Measurements from ENCODE around the gene GAPVD1. TPM values are rescaled to one million over a fixed set of nuclear protein-coding genes. Genes with fewer than 3 reads are reported as not detected.
A peak's percentile ranks its signal among the peaks of the same experiment; 100 is the strongest.
"Not testable (repeated sequence)": the region's sequence is repeated elsewhere in the genome, so short reads cannot be mapped to it uniquely, and the experiment has no call there.

Gene GAPVD1
- total and polyA plus RNA-seq, 4 experiments from 2014 or later, result 45.6 to 76.4 (median 63.5) TPM

- H3K27ac ChIP-seq (ENCODE audit: low read depth, low read length); H3K27me3 ChIP-seq (ENCODE audit: insufficient read depth, low read length); DNase-seq; H3K4me3 ChIP-seq (ENCODE audit: low read length in 2 of 2); H3K9me3 Mint-ChIP-seq; CTCF ChIA-PET (ENCODE audit: partially characterized antibody); H3K4me3 Mint-ChIP-seq; intact Hi-C loops (cut with micrococcal nuclease); H3K27me3 Mint-ChIP-seq; H3K9me3 ChIP-seq (ENCODE audit: control insufficient read depth in 1 of 2, low read length in 2 of 2): not testable (repeated sequence)
- peaks cover 48% of the 10 kb centered on the region for H3K36me3 ChIP-seq (ENCODE audit: insufficient read depth, low read length)
- peak overlapping the region in 1 of 7 donors; percentile 17 for H3K27ac Mint-ChIP-seq
- H3K36me3 Mint-ChIP-seq, result peaks cover 54 to 71% of the 10 kb centered on the region in 2 donors
- H3K4me1 ChIP-seq (ENCODE audit: insufficient read depth, low read length), result peaks cover 43% of the 10 kb centered on the region
- H3K4me1 Mint-ChIP-seq, result peaks cover 28 to 49% (median 35%) of the 10 kb centered on the region in 4 donors
- POLR2A ChIA-PET (ENCODE audit: partially characterized antibody), result interaction anchor here (0.8 to 1.5 kb wide), 2 partner anchors 8 to 43 kb away, joined by 3 to 4 read pairs; partner anchors contain the start of gene HSPA5
Measured at GRCh38 chr9:125234099-125234498, 27.5 kb upstream of the GAPVD1 start.

- peaks cover 55% of the 10 kb centered on the region for H3K4me1 ChIP-seq (ENCODE audit: insufficient read depth, low read length)
- Mint-ChIP-seq H3K4me3 (peak overlapping the region in 5 of 8 donors; percentile 40 to 99 (median 51)), H3K36me3 (peaks cover 55 to 78% of the 10 kb centered on the region in 2 donors), H3K9me3 (peaks cover 0 to 2% (median 0%) of the 10 kb centered on the region in 8 donors), H3K27ac (peak overlapping the region in 6 of 7 donors; percentile 39 to 100 (median 71)), H3K27me3 (no peaks in the 10 kb centered on the region), H3K4me1 (peaks cover 30 to 65% (median 42%) of the 10 kb centered on the region in 4 donors)
- H3K4me3 ChIP-seq (ENCODE audit: low read length in 2 of 2), result no peak overlapping the region
- intact Hi-C loops (cut with micrococcal nuclease), result no loop called here
- ChIA-PET CTCF (ENCODE audit: partially characterized antibody) (interaction anchor here (1.0 to 1.3 kb wide), 2 partner anchors 30 to 100 kb away, joined by 3 to 4 read pairs; no protein-coding TSS in a partner anchor), POLR2A (ENCODE audit: partially characterized antibody) (interaction anchor here (1.3 kb wide), 1 partner anchor 37 kb away, joined by 3 read pairs; no protein-coding TSS in a partner anchor)
- peaks cover 53% of the 10 kb centered on the region for H3K36me3 ChIP-seq (ENCODE audit: insufficient read depth, low read length)
- H3K9me3 ChIP-seq (ENCODE audit: control insufficient read depth in 1 of 2, low read length in 2 of 2), result no peaks in the 10 kb centered on the region
- H3K27ac ChIP-seq (ENCODE audit: low read depth, low read length), result no peak overlapping the region
- H3K27me3 ChIP-seq (ENCODE audit: insufficient read depth, low read length), result no peaks in the 10 kb centered on the region
- DNase-seq, result no peak
Measured at GRCh38 chr9:125235804-125236519, 25.7 kb upstream of the GAPVD1 start.

GRCh38 chr9:125236520-125237159 is 25.0 kb upstream of the GAPVD1 start:
- H3K27me3 Mint-ChIP-seq; DNase-seq; H3K9me3 Mint-ChIP-seq; intact Hi-C loops (cut with micrococcal nuclease); H3K9me3 ChIP-seq (ENCODE audit: control insufficient read depth in 1 of 2, low read length in 2 of 2); H3K27ac ChIP-seq (ENCODE audit: low read depth, low read length); H3K4me3 ChIP-seq (ENCODE audit: low read length in 2 of 2); H3K27me3 ChIP-seq (ENCODE audit: insufficient read depth, low read length): not testable (repeated sequence)
- peaks cover 30 to 72% (median 44%) of the 10 kb centered on the region in 4 donors for H3K4me1 Mint-ChIP-seq
- POLR2A ChIA-PET (ENCODE audit: partially characterized antibody), result interaction anchor here (0.7 to 1.4 kb wide), 4 partner anchors 25 to 42 kb away, joined by 3 to 4 read pairs (median 3); partner anchors contain the start of gene GAPVD1
- peak overlapping the region in 6 of 8 donors; percentile 15 to 99 (median 58) for H3K4me3 Mint-ChIP-seq
- peak overlapping the region in 6 of 7 donors; percentile 23 to 100 (median 48) for H3K27ac Mint-ChIP-seq
- Histone ChIP-seq H3K4me1 (ENCODE audit: insufficient read depth, low read length) (peaks cover 56% of the 10 kb centered on the region), H3K36me3 (ENCODE audit: insufficient read depth, low read length) (peaks cover 53% of the 10 kb centered on the region)
- CTCF ChIA-PET (ENCODE audit: partially characterized antibody), result interaction anchor here (1.3 kb wide), 1 partner anchor 29 kb away, joined by 4 read pairs; no protein-coding TSS in a partner anchor
- peaks cover 55 to 85% of the 10 kb centered on the region in 2 donors for H3K36me3 Mint-ChIP-seq

- Mint-ChIP-seq H3K36me3 (peaks cover 48 to 83% of the 10 kb centered on the region in 2 donors), H3K4me3 (peak overlapping the region; percentile 46 to 99 (median 94)), H3K9me3 (peaks cover 0 to 4% (median 0%) of the 10 kb centered on the region in 8 donors), H3K27ac (peak overlapping the region; percentile 18 to 100 (median 88)), H3K27me3 (peaks cover 0 to 3% of the 10 kb centered on the region in 2 donors), H3K4me1 (peaks cover 38 to 80% (median 51%) of the 10 kb centered on the region in 4 donors)
- intact Hi-C loops (cut with micrococcal nuclease), result no loop called here
- H3K4me3 ChIP-seq (ENCODE audit: low read length in 2 of 2), result no peak overlapping the region
- peak overlapping the region; percentile 17 for H3K27ac ChIP-seq (ENCODE audit: low read depth, low read length)
- POLR2A ChIA-PET (ENCODE audit: partially characterized antibody), result interaction anchor here (0.9 to 1.5 kb wide), 5 partner anchors 23 to 77 kb away, joined by 3 to 7 read pairs (median 4); partner anchors contain the start of genes GAPVD1 and RABEPK
- H3K36me3 ChIP-seq (ENCODE audit: insufficient read depth, low read length), result peaks cover 53% of the 10 kb centered on the region
- no peaks in the 10 kb centered on the region for H3K9me3 ChIP-seq (ENCODE audit: control insufficient read depth in 1 of 2, low read length in 2 of 2)
- CTCF ChIA-PET (ENCODE audit: partially characterized antibody), result interaction anchor here (1.5 kb wide), 1 partner anchor 17 kb away, joined by 7 read pairs; no protein-coding TSS in a partner anchor
- H3K4me1 ChIP-seq (ENCODE audit: insufficient read depth, low read length), result peaks cover 65% of the 10 kb centered on the region
- H3K27me3 ChIP-seq (ENCODE audit: insufficient read depth, low read length), result no peaks in the 10 kb centered on the region
- no peak for DNase-seq
Measured at GRCh38 chr9:125238127-125238914, 23.3 kb upstream of the GAPVD1 start.

- H3K9me3 Mint-ChIP-seq, result peaks cover 0 to 4% (median 0%) of the 10 kb centered on the region in 8 donors
- ChIA-PET CTCF (ENCODE audit: partially characterized antibody) (interaction anchor here (1.5 kb wide), 1 partner anchor 16 kb away, joined by 7 read pairs; no protein-coding TSS in a partner anchor), POLR2A (ENCODE audit: partially characterized antibody) (interaction anchor here (1.2 to 1.4 kb wide), 2 partner anchors 43 to 76 kb away, joined by 3 to 6 read pairs; no protein-coding TSS in a partner anchor)
- DNase-seq, result no peak
- H3K36me3 Mint-ChIP-seq, result peaks cover 48 to 77% of the 10 kb centered on the region in 2 donors
- Histone ChIP-seq H3K36me3 (ENCODE audit: insufficient read depth, low read length) (peaks cover 48% of the 10 kb centered on the region), H3K27me3 (ENCODE audit: insufficient read depth, low read length) (no peaks in the 10 kb centered on the region), H3K4me1 (ENCODE audit: insufficient read depth, low read length) (peaks cover 65% of the 10 kb centered on the region), H3K4me3 (ENCODE audit: low read length in 2 of 2) (no peak overlapping the region), H3K27ac (ENCODE audit: low read depth, low read length) (peak overlapping the region; percentile 97), H3K9me3 (ENCODE audit: control insufficient read depth in 1 of 2, low read length in 2 of 2) (no peaks in the 10 kb centered on the region)
- peak overlapping the region; percentile 18 to 100 (median 92) for H3K27ac Mint-ChIP-seq
- H3K4me3 Mint-ChIP-seq, result peak overlapping the region; percentile 46 to 99 (median 94)
- intact Hi-C loops (cut with micrococcal nuclease), result no loop called here
- peaks cover 0 to 3% of the 10 kb centered on the region in 2 donors for H3K27me3 Mint-ChIP-seq
- peaks cover 38 to 75% (median 51%) of the 10 kb centered on the region in 4 donors for H3K4me1 Mint-ChIP-seq
Measured at GRCh38 chr9:125238915-125239446, 22.6 kb upstream of the GAPVD1 start.
